GM18858 (cell line): ENCODE results near the gene SAMSN1.
"Not testable (repeated sequence)": the region's sequence is repeated elsewhere in the genome, so short reads cannot be mapped to it uniquely, and the experiment has no call there.

Experiments
- ATAC-seq: cut with Tn5 transposase; IDR thresholded peaks from one replicate; pipeline ENCODE4 v1.9.1; 2021; ENCODE audit not compliant: unreplicated experiment

The SAMSN1 gene

GRCh38 chr21:14531757-14532316, 14.3 kb downstream of the SAMSN1 start:
- ATAC-seq: no peak

- ATAC-seq: no peak
These were observed 15.5 kb downstream of the SAMSN1 start for GRCh38 chr21:14530592-14530991.

GRCh38 chr21:14528815-14529214, 17.3 kb downstream of the SAMSN1 start:
- ATAC-seq: no peak

- ATAC-seq: no peak
These were observed 18.1 kb downstream of the SAMSN1 start for GRCh38 chr21:14527696-14528652.

GRCh38 chr21:14526836-14527695, 19.0 kb downstream of the SAMSN1 start:
- no peak for ATAC-seq

GRCh38 chr21:14526199-14526598, 19.9 kb downstream of the SAMSN1 start:
- no peak for ATAC-seq

- ATAC-seq: peak; percentile 86
These were observed 22.9 kb downstream of the SAMSN1 start for GRCh38 chr21:14523234-14523633.

- no peak for ATAC-seq
These were observed 23.4 kb downstream of the SAMSN1 start for GRCh38 chr21:14522736-14523135.

- ATAC-seq: no peak
These were observed 25.6 kb downstream of the SAMSN1 start for GRCh38 chr21:14520535-14520934.

GRCh38 chr21:14519000-14519399, 27.1 kb downstream of the SAMSN1 start:
- ATAC-seq: no peak

- no peak for ATAC-seq
These were observed 32.3 kb downstream of the SAMSN1 start for GRCh38 chr21:14513804-14514203.

GRCh38 chr21:14506859-14507457, 39.2 kb downstream of the SAMSN1 start:
- not testable (repeated sequence) for ATAC-seq

- no peak for ATAC-seq
These were observed 45.2 kb downstream of the SAMSN1 start for GRCh38 chr21:14500873-14501272.

GRCh38 chr21:14499316-14499715, 46.8 kb downstream of the SAMSN1 start:
- ATAC-seq: no peak

- no peak for ATAC-seq
These were observed 48.3 kb downstream of the SAMSN1 start for GRCh38 chr21:14497825-14498224.

GRCh38 chr21:14495075-14495474, 51.0 kb downstream of the SAMSN1 start:
- no peak for ATAC-seq

- not testable (repeated sequence) for ATAC-seq
These were observed 51.9 kb downstream of the SAMSN1 start for GRCh38 chr21:14494181-14494580.

- ATAC-seq: no peak
These were observed 52.4 kb downstream of the SAMSN1 start for GRCh38 chr21:14493731-14494130.

GRCh38 chr21:14492931-14493330, 53.2 kb downstream of the SAMSN1 start:
- no peak for ATAC-seq

- ATAC-seq: no peak
These were observed 54.8 kb downstream of the SAMSN1 start for GRCh38 chr21:14491269-14491681.

- no peak for ATAC-seq
These were observed 57.4 kb downstream of the SAMSN1 start for GRCh38 chr21:14488672-14489204.
